GM19035 (cell line): ENCODE results near the gene FANCG.
A peak's percentile ranks its signal among the peaks of the same experiment; 100 is the strongest.

Experiments
- ATAC-seq: cut with Tn5 transposase; IDR thresholded peaks from one replicate; pipeline ENCODE4 v1.9.1; 2021; ENCODE audit not compliant: unreplicated experiment

Gene FANCG

DNA sequence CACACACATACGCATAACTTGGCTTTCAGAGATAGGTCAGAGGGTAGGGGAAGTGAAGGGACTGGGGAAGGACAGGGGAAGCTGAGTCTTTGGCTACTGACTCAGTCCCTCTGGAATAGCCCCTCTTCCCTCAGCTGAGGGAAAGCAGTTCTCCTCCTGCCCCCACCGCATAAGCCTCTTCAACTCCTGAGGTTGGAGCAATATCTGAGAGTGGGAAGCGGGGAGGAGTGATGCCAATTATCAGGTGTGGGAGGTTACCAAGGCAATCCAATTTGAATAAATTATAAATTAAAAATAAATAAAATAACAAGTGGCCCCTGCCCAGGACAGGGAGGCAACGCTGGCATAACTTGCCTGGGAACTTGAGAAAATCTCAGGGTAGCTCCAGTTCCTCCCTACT, 24.8 kb upstream of the FANCG start:
- ATAC-seq = no peak

- ATAC-seq = no peak
Measured at GRCh38 chr9:35103660-35104191, 24.0 kb upstream of the FANCG start.

GRCh38 chr9:35102769-35103659, 23.3 kb upstream of the FANCG start, which contains the start of gene STOML2:
STOML2 (minus strand) TSS chr9:35103131; CDS start chr9:35103094, 37 bp downstream.
- ATAC-seq = peak; percentile 97

DNA sequence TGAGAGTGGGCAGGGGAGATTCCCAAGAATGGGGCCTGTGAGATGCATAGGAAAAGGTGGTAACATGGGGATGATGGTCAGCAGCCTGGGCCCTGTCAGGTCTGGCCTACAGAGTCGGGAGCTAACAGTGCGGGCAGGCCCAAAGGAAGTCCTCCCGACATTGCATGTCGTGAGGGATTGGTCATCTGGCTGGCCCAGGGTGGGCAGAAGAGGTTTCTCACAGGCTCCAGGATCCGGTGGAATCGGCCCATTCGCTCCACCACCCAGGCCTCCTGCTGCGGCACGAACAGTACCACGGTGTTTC, 22.7 kb upstream of the FANCG start:
- ATAC-seq = peak; percentile 26

GRCh38 chr9:35097573-35097972, 17.8 kb upstream of the FANCG start:
- no peak for ATAC-seq

DNA sequence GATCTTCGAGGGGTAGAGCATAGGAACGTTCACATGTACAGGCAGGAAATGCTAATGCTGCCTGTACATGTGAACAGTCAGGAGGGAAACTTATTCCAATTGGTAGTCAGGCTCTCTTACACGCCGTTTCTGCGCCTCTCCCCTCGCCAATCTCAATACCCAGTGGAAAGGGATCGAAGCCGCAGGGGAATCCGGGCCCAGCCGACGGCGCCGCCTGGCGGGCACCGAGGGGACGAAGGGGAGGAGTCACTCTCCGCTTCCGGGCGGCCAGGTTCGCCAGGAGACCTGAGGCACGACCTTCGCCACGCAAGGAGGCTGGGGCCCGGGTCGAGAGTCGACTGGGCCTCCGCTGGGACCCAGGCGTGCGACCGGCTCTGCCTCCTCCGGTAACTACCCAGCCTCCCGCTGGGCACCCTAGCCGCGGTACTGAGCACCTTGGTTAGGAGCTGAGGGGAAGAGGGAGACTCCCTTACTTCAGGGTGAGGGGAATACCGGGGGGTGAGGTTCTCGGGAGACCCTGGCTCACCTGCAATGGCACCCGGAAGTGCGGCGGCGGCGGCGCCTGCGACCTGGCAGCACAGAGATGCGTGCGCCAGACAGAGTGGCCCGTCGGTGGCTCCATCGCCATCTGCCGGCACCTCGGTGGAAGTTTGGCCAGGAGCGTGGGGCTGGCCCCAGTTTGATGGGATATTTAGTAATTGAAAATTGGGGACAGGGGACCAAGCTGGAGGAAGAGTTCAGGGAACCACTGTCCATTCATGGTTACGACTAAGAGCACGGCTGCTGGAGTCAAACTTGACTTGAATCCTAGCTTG, 16.5 kb upstream of the FANCG start, which contains the start of gene PIGO:
TSS of gene PIGO (minus strand) at position 557 of the 815 bp plus-strand sequence. CDS start 1,026 bp downstream, outside the sequence.
- ATAC-seq = peak; percentile 90

DNA sequence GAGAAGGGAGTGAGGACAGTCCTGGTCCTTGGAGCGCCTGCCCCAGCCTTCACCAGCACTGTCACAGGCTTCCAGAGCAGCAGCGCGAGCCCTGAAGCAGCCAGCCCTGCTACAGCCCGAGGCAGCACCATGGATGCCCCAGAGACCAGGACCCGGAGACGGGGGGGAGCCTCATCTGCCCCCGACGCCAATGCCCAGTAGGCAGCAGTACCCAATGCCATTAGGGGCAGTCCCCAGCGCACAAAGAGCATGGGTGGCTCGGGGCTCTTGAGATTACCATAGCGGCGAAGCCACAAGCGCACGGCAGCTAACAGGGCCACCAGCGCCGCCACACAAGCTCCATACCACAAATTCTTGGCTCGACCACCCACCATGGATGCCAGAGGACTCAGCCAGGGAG, 11.8 kb upstream of the FANCG start:
- no peak for ATAC-seq

DNA sequence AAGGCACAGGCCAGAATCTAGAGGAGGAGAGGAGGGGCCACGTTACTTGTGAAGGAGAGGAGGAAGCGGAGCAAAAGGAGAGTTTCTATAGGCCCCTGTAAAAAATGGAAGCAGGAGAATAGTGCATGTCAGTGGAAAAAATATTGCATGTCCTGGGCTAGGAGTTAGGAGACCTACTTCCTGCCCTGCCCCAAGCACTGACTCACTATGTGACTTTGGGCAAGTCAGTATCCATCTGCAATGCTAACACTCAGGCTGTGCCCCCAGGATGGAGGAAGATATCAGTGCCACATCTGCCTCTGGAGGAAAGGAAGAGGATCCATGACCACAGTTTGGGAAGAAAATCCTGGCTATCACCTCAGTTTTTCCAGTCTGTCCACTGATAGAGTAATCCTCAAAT, 9.7 kb upstream of the FANCG start:
- ATAC-seq = no peak

GRCh38 chr9:35085078-35085477, 5.3 kb upstream of the FANCG start:
- no peak for ATAC-seq

DNA sequence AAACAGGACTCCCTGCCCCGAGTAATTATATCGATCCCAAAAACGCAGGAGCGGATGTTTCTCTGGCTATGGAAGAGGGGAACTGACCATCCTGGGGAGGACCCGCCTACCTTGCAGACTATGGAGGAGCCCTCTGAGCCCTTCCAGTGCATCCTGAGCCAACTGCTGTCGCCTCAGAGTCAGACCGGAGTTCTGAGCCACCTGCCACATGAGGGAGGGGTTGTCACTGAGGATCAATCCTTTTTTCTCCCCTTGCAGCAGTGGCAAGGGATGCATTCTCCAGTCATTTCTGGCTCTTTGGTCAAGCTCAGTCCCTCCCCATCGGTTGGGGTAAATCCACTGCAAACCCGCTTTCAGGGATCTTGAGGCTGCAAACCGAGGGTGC, 709 bp downstream of the FANCG start:
- ATAC-seq = peak; percentile 2

GRCh38 chr9:35078066-35078465, 1.7 kb downstream of the FANCG start:
- no peak for ATAC-seq

DNA sequence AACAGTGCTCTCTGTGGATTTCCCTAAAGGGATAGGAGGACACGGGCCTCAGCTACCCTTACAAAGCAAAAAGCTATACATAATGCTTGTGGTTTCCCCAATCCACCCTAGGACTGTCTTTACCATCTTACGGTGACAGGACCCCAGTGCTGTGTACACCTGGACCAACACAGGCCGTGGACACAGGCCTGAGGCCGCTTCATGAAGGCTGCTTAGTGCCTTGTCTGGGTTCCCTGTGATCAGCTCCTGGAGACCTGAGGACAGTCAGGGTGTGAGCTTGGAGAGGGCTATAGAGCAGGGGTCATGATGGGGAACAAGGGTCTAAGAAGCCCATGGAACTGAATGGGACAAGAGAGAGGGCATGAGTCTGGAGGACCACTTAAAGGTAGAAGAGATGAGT, 2.9 kb downstream of the FANCG start:
- ATAC-seq = no peak

GRCh38 chr9:35075358-35075757, 4.4 kb downstream of the FANCG start:
- no peak for ATAC-seq

GRCh38 chr9:35074791-35075190, 5.0 kb downstream of the FANCG start:
- no peak for ATAC-seq

DNA sequence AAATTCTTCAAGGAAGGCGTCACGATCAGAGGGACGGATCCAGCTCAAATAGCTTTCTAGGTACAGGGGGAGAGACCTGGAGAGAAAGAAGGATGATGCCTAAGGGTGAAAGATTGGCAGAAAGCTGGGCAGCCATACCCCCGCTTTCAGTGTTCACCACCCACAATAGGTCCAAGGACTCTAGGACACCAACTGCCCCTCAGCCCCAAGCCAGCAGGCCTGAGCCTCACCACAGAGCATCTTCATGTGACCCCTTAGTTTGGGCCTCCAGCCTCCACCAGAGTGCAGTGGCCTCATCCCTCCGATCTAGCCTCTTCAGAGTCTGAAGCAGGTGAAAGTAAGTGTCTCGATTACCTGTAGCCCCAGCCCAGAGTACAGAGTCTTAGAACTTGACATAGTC, 5.6 kb downstream of the FANCG start:
- no peak for ATAC-seq

DNA sequence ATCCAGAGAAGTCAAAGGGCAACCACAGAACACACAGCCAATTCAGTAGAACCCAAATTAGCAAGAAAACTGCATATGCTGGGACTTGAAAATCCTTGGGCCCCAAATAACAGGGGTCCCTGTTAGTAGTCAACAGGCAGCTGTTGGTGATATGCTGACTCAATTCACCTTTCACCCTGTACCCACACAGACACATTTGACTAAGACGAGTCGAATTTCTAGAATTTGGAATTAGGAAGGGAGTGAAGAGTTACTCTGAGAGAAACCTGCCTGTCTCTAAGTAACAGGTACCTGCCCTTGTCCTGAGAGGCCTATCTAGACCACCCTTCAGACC, 6.5 kb downstream of the FANCG start:
- no peak for ATAC-seq

GRCh38 chr9:35072461-35073278, 7.1 kb downstream of the FANCG start, which contains the start of gene VCP:
VCP (minus strand) TSS chr9:35072625; CDS start chr9:35072353, 272 bp downstream.
- ATAC-seq = peak; percentile 83

DNA sequence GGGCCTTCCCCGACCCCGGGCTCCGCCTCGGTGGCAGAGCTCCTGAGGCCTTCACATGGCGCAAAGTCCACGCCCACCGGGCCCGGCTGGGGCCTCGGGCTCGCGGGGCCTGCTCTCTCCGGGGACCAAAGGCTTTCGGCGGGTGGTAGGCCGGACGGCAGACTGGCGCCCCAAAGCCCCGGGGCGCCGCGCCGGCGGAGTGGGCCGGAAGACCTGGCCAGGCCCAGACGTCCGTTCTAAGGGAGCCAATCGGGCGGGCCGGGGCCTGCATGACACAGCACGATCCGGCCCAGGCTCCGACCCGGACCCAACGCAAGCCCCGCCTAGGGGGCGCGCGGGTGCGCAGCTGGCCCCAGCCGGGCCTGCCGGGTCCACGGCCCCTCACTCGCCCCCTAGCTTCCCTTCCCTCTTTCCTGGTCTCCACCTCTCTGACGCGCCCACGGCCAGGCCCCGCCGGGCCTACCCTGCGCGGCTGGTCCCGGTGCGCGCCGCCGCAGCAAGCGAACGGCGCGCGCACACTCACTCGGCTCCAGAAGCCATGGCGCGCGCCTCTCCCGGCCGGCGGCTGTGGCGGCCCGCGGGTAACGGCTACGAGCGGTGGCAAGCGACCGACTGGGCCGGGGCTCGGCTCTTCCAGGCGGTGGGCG, 7.8 kb downstream of the FANCG start:
- ATAC-seq = peak; percentile 53

- ATAC-seq = no peak
Measured at GRCh38 chr9:35070823-35071813, 8.6 kb downstream of the FANCG start.
